Islet of Langerhans (tissue), 1 donor: ENCODE measurements around the gene DMXL2.
"Not testable (repeated sequence)": the region's sequence is repeated elsewhere in the genome, so short reads cannot be mapped to it uniquely, and the experiment has no call there.

Experiments used
- FAIRE-seq: peaks from one replicate; lab custom pipeline; 2011; peaks lifted over from hg19 to GRCh38; lab: Jason Lieb, UNC

DMXL2 gene

GRCh38 chr15:51622604-51623370 lies at the start of gene DMXL2:
TSS of gene DMXL2 (minus strand) at chr15:51622771. CDS start at chr15:51622545, 226 bp downstream.
- FAIRE-seq, result no peak

DNA sequence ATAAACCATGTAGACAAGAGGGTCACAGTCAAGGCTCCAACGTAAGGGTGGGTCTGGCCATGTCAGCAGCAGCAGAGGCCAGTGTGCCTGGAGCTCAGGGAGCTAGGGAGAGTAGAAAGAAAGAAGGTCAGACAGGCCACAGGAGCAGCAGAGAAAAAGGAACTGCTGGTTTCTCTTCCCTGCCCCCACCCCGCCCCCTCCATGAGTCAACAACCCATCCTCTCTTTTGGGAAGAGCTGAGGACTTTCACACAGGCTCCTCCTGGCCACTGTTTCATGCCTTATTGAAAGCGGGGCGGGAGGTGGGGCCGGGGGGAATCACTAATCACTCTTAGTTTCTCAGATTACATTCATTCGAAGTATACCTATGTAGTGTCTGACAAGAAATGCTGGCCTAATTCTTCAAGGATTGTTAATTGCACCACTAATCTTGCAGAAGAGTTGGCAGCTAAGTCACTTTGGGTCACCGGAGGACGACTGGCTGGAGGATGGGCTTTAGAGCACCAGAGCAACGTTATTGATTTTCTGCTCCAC lies 49.6 kb upstream of the DMXL2 start:
- no peak for FAIRE-seq

- FAIRE-seq, result no peak
Measured at GRCh38 chr15:51669381-51669780, 46.8 kb upstream of the DMXL2 start.

DNA sequence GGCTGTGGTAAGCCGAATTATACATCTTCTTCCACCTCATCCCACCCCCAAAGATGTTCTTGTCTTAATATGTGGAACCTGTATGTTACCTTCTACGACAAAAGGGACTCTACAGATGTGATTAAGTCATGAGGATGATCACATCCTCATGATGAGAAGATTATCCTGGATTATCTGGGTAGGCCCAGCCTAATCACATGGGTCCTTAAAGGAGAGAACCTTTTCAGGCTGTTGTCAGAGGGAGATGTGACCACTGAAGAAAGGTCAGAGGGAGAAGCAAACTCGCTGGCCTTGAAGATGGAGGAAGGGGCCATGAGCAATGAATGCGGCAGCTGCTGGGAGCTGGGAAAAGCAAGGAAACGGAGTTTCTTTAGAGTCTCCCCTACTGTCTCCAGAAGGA lies 45.9 kb upstream of the DMXL2 start:
- FAIRE-seq, result no peak

DNA sequence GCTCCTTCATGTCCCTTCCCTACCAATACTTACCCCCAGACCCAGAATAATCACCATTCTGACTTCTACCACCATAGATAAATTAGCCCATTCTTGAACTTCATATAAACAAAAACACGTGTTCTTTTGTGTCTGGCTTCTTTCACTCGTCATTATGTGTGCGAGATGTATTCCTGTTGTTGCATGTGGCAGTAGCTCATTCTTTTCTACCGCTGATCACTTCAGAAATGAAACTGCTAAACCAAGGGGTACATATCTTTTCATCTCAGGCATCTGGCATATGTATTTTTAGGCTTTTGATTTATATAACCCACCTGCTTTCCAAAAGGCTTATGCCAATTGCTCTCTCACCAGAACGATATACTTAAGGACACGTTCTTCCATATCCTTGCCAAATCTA lies 44.9 kb upstream of the DMXL2 start:
- no peak for FAIRE-seq

DNA sequence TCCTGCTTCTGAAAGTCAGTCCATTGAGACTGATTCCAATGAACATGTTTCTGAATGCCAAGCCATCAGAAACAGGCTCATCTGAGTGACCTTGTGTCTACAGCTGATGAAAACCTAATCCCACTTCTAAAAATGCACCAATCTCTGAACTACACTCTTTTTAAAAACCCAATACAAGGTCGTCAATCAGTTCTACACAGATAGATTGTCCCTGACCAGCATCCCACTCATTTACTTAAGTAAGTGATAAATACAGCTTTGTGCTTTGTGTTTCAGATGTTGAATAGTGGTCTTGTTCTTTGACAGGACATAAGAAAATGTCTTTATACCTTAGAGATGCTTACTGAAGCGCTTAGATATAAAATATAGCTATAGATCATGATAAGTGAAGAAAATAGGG lies 38.5 kb upstream of the DMXL2 start:
- FAIRE-seq, result no peak

- FAIRE-seq, result no peak
Measured at GRCh38 chr15:51658664-51659063, 36.1 kb upstream of the DMXL2 start.

DNA sequence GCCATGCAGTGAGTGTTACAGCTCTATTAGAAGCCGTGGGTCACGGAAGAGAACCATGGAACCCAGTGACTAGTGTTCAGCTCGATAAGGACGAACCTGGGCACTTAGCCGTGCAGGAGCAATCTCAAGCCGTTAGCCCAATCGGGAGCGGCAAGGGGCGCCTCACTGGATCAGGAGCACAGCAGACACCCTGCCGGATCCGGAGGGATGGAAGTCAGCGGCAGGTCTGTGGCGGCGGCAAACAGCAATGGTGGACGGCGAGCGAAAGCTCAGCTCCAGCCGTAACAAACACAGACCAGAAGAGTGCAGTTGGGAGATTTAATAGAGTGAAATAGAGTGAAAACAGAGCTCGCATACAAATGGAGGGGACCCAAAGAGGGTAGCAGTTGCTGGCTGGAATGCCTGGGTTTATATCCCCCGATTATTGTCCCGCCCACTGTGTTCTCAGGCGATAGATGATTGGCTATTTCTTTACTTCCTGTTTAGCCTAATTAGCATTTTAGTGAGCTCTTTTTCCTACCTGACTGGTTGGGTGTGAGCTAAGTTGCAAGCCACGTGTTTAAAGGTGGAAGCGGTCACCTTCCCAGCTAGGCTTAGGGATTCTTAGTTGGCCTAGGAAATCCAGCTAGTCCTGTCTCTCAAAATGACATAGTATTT lies 33.0 kb upstream of the DMXL2 start:
- not testable (repeated sequence) for FAIRE-seq

DNA sequence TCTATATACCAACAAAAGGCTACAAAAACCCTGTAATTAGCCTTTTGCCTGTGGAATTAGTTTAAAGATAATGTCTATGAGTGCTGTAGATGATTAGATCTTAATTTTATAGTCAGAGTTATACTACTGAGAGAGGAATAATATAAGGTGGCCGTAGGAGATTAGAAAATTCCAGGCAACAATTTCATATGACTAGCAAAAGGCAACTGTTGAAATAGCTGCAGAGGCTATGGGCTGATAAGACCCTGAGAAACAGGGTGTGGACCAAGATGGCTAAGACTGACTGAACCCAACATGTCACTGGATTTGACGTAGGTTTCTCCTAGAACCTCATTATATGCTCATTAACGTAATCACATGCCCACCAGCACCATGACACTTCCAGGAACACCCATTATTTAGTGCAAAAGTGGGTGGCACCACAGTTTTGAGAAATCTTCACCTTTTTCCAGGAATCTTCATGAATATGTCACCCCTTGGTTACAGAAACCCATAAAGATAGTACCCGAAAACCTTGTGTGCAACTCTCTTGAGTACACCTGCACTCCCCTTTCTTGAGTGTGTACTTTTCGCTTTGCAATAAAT lies 29.6 kb upstream of the DMXL2 start:
- FAIRE-seq, result no peak

DNA sequence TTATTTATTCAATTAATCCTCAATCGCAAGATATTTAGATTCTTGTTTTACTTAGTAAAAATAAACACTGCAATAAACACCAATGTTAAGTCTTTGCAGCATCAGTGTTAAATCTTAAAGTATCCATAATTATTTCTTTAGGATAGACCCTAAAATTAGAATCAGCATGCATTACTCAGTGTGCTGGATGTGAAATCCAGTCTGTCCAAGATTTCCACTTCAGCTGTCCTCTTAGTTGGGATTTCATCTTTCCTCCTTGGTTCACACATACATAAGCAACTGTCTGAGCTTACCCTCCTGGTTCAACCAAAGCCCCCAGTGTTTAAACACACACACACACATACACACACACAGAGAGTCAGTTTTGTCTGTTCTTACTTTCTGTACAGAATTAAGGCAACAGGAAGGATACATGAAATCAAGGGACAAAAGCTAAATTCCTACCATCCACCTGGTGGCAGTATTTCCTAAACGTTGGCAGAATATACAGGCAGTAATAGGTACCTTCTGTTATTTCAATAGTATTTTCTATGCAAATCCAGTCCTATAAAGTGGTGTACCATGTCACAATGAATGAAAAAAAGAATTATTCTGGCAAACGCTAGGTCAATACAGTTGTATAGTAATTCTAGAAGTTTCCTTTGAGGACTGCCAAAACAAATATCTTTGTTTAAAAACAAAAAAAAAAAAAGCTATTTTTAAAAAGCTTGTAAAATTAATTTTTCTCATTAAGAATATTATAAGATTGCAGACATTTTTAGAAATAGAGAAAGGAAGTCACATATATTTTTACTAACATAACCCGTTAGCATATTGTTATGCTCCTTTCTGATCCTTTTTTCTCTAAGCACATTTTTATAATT lies 27.3 kb upstream of the DMXL2 start:
- peak; percentile 100 for FAIRE-seq

DNA sequence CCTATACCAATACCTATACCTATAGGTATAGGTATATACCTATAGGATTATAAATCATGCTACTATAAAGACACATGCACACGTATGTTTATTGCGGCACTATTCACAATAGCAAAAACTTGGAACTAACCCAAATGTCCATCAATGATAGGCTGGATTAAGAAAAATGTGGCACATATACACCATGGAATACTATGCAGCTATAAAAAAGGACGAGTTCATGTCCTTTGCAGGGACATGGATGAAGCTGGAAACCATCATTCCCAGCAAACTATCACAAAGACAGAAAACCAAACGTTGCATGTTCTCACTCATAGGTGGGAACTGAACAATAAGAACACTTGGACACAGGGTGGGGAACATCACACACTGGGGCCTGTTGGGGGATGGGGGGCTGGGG lies 26.1 kb upstream of the DMXL2 start:
- FAIRE-seq, result not testable (repeated sequence)

DNA sequence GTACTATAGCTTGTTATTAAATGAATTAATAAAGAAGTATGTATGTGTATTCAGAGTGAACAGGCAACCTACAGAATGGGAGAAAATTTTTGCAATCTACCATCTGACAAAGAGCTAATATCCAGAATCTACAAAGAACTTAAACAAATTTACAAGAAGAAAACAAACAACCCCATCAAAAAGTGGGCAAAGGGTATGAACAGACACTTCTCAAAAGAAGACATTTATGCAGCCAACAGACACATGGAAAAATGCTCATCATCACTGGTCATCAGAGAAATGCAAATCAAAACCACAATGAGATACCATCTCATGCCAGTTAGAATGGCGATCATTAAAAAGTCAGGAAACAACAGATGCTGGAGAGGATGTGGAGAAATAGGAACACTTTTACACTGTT lies 25.5 kb upstream of the DMXL2 start:
- FAIRE-seq, result not testable (repeated sequence)

DNA sequence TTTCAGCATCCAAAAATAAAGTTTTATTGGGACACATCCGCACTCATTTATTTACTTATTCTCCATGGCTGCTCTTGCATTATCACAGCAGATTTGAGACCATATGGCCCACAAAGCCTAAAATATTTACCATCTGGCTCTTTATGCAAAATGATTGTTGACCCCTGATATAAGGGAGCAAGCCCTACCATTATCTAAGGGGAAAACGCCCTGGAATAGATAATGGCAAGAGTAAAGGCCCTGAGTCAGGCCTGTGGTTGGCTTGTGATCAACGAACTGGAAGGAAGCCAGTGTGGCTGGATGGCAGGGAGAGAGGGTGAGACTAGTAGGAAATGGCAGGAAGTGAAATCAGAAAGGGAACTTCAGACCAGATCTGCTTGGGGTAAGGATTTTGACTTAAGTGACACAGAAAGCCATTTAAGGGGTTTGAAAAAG lies 24.6 kb upstream of the DMXL2 start:
- peak; percentile 70 for FAIRE-seq

GRCh38 chr15:51642696-51643095 lies 20.1 kb upstream of the DMXL2 start:
- no peak for FAIRE-seq

DNA sequence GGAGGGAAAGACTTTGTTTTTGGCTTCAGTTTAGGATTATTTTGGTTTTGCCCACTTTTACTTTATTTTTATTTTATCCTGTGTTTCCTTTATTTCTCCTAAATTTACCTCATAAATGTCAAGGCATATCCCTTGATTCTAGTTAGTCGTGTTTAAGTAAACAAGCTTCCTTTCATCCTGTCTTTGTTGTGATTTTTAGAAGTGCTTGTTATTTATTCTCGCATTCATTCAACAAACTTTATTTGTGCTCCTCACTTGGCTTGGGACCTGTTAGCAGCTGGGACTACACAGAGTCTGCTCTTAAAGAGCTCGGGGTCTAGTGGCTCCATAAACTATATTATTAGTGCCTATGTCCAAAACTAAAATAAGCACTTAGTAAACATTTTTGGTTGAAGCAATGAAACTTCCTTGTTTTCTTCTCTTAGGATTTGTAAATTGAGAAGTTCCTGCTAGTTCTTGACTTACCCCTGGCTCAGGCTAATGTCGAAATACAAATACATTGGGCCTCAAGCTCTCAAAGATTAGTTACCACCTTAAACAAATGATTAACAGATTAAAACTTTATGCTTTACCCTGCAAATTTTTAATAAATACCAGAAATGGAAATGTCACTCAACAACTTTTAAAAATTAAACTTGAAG lies 19.0 kb upstream of the DMXL2 start:
- FAIRE-seq, result no peak

GRCh38 chr15:51634591-51635198 lies 12.1 kb upstream of the DMXL2 start:
- FAIRE-seq, result no peak

- no peak for FAIRE-seq
Measured at GRCh38 chr15:51629612-51630011, 7.0 kb upstream of the DMXL2 start.

GRCh38 chr15:51625236-51625635 lies 2.7 kb upstream of the DMXL2 start:
- FAIRE-seq, result no peak

DNA sequence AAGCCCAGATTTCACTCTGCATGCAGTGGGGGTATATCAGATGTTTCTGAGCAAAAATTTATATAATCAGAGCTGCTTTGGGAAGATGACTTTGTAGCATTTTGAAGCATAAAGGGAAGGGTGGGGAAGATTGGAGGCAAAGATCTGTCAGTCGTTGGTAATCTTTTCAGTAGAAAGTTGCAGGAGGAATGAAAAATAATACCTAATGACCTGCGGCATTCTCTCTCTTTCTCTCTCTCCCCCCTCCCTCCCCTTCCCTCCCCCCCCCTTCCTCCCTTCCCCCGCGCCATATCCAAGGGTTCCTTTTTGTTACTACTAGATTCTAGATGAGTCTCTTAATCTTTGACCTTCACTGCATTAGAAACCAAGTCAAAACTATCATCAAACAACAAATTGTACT lies 1.5 kb upstream of the DMXL2 start:
- FAIRE-seq, result no peak

GRCh38 chr15:51623386-51623938 lies 891 bp upstream of the DMXL2 start:
- FAIRE-seq, result no peak
